ENCODE data around the gene ZNF143.

- TF ChIP-seq CTCF (IDR thresholded peaks at IDR 0.05) (no peak), ZFX (IDR thresholded peaks at IDR 0.05; ENCODE audit: borderline replicate concordance) (no peak)
Measured at GRCh38 chr11:9489080-9489765, 28.4 kb downstream of the ZNF143 start.
